Neural cell (in vitro differentiated cells): ENCODE results near the gene COL23A1. TPM values are rescaled to one million over a fixed set of nuclear protein-coding genes. Genes with fewer than 3 reads are reported as not detected.

Experiments
- H2AFZ ChIP-seq: fragments of 200-600, 300-800 bp; sonication (generic), shearing (Covaris generic); 2 replicates; pipeline ENCODE4 v1.6.0; 2014; ENCODE audit warnings: low read depth, mild to moderate bottlenecking, antibody characterized with exemption, low read length, moderate library complexity
- H3F3A ChIP-seq: fragments of 200-600 bp; shearing (Covaris generic); 2 replicates; pipeline ENCODE4 v1.6.1; 2016; ENCODE audit warnings: mild to moderate bottlenecking, moderate library complexity, mixed read lengths, antibody characterized with exemption, low read length; ENCODE audit not compliant: insufficient read depth, poor library complexity, severe bottlenecking
- H3K27ac ChIP-seq: fragments of 200-600, 300-800 bp; sonication (generic), shearing (Covaris generic); 2 replicates; pipeline ENCODE4 v1.5.1; 2014; ENCODE audit warnings: mild to moderate bottlenecking, low read length, moderate library complexity
- H3K27me3 ChIP-seq: fragments of 300-800, 200-600 bp; sonication (generic), shearing (Covaris generic); 2 replicates; pipeline ENCODE4 v1.6.0; 2014; ENCODE audit warnings: mild to moderate bottlenecking, low read depth, low read length, moderate library complexity; ENCODE audit not compliant: insufficient read depth
- H3K36me3 ChIP-seq: fragments of 300-800, 200-600 bp; sonication (generic), shearing (Covaris generic); 2 replicates; pipeline ENCODE4 v1.5.1; 2014; ENCODE audit warnings: mild to moderate bottlenecking, antibody characterized with exemption, low read length, moderate library complexity; ENCODE audit not compliant: insufficient read depth
- H3K4me2 ChIP-seq: fragments of 300-800, 200-600 bp; sonication (generic), shearing (Covaris generic); 2 replicates; pipeline ENCODE4 v1.6.0; 2014; ENCODE audit warnings: mild to moderate bottlenecking, low read length
- H3K4me3 ChIP-seq: fragments of 300-800, 200-600 bp; sonication (generic), shearing (Covaris generic); 2 replicates; pipeline ENCODE4 v1.5.1; 2014; ENCODE audit warnings: mild to moderate bottlenecking, low read length, moderate library complexity
- H3K79me2 ChIP-seq: fragments of 200-600 bp; shearing (Covaris generic); replicated peaks from 2 replicates; pipeline ENCODE4 v1.6.0; 2014; ENCODE audit warnings: mild to moderate bottlenecking, low read length, moderate library complexity; ENCODE audit not compliant: insufficient read depth
- H3K9ac ChIP-seq: fragments of 300-800, 200-600 bp; sonication (generic), shearing (Covaris generic); 2 replicates; pipeline ENCODE4 v1.6.1; 2016; ENCODE audit warnings: mild to moderate bottlenecking, low read length, mixed read lengths
- H3K9me2 ChIP-seq: fragments of 200-600 bp; shearing (Covaris generic); 2 replicates; pipeline ENCODE4 v1.6.1; 2016; ENCODE audit warnings: mild to moderate bottlenecking, low read length, mixed read lengths; ENCODE audit not compliant: insufficient read depth
- H3K9me3 ChIP-seq: fragments of 200-600, 300-800 bp; sonication (generic), shearing (Covaris generic); 2 replicates; pipeline ENCODE4 v1.6.1; 2016; ENCODE audit warnings: mild to moderate bottlenecking, mixed run types, low read length, moderate library complexity, mixed read lengths
- H4K20me1 ChIP-seq: fragments of 200-600 bp; shearing (Covaris generic); 2 replicates; pipeline ENCODE4 v1.6.1; 2016; ENCODE audit warnings: mild to moderate bottlenecking, mixed run types; ENCODE audit not compliant: insufficient read depth
- EP300 ChIP-seq: fragments of 450-650 bp; conservative IDR thresholded peaks from 2 replicates; pipeline ENCODE4 v1.6.1; 2014; ENCODE audit warnings: antibody characterized with exemption, mild to moderate bottlenecking, moderate library complexity; ENCODE audit not compliant: poor library complexity, severe bottlenecking
- EZH2 ChIP-seq: fragments of 200-600, 300-800 bp; shearing (Covaris generic), sonication (generic); IDR thresholded peaks from 2 replicates; pipeline ENCODE4 v1.6.1; 2014; ENCODE audit warnings: antibody characterized with exemption, low read length, borderline replicate concordance, mild to moderate bottlenecking; ENCODE audit not compliant: insufficient read depth, poor library complexity, severe bottlenecking
- MXI1 ChIP-seq: fragments of 450-650 bp; conservative IDR thresholded peaks from 2 replicates; pipeline ENCODE4 v1.6.1; 2014; ENCODE audit warnings: antibody characterized with exemption, mild to moderate bottlenecking; ENCODE audit not compliant: poor library complexity, severe bottlenecking
- POLR2AphosphoS5 ChIP-seq: IDR thresholded peaks from 2 replicates; pipeline ENCODE4 v1.6.1; 2012
- RAD21 ChIP-seq: fragments of 450-650 bp; conservative IDR thresholded peaks from 2 replicates; pipeline ENCODE4 v1.6.1; 2014; ENCODE audit warnings: antibody characterized with exemption, mild to moderate bottlenecking, moderate library complexity
- SMC3 ChIP-seq: fragments of 450-650 bp; conservative IDR thresholded peaks from 2 replicates; pipeline ENCODE4 v1.6.1; 2014; ENCODE audit warnings: antibody characterized with exemption, mild to moderate bottlenecking, moderate library complexity; ENCODE audit not compliant: poor library complexity
- TAF1 ChIP-seq: IDR thresholded peaks from 2 replicates; pipeline ENCODE4 v1.6.1; 2012; ENCODE audit warnings: low read depth
- polyA plus RNA-seq: library from polyadenylated mRNA; depleted of rRNA; stranded (reverse); fragments of >200 nt; gene quantifications from 2 replicates; pipeline ENCODE4 v1.2.3, GENCODE V29; 2014
- TF ChIP-seq, protein P1 (sequence below): IDR thresholded peaks from 2 replicates; pipeline ENCODE4 v1.6.1; 2012; ENCODE audit warnings: borderline replicate concordance
- TF ChIP-seq, protein P2 (sequence below): fragments of 450-650 bp; IDR thresholded peaks from 2 replicates; pipeline ENCODE4 v1.5.1; 2014; ENCODE audit warnings: antibody characterized with exemption, mild to moderate bottlenecking, moderate library complexity; ENCODE audit not compliant: poor library complexity, severe bottlenecking

The COL23A1 gene
- polyA plus RNA-seq, 1 donor from 2014 or later: not detected

DNA sequence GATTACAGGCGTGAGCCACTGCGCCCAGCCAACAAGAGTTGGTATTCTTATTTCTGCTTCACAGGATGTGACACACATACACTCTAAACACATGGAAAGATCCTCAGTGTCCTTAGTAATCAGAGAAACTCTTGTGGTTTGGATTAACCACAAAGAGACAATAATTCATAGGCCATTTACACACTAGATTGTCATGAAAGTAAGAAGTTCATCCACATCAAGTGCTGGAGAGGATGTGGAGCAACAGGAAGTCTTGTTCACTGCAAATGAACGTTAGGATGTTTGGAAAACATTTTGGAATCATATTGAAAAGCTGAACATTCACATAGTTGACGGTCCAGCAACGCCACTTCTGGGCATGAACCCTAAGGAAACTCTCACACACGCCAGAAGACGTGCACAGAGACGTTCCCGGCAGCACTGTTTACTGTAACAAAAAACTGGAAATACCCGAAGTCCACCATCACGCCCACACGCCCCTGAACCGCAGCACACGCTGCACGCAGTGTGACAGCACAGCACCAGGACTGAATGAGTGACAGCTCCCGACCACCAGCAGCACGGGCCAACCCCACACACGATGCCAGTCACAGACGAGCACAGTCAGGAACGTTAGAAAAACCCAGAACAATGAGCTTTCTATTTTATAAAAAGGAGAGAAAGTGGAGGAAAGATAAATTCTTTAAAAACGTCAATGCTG, 87.6 kb downstream of the COL23A1 start:
- Histone ChIP-seq H3K4me2 (no peak overlapping the region), H3K27me3 (no peaks in the 10 kb centered on the region), H3K4me3 (no peak overlapping the region), H3K36me3 (no peaks in the 10 kb centered on the region), H3K9me3 (peaks cover 3% of the 10 kb centered on the region), H3K9ac (no peak overlapping the region), H2AFZ (no peak overlapping the region), H3K79me2 (no peaks in the 10 kb centered on the region), H4K20me1 (no peaks in the 10 kb centered on the region), H3K9me2 (no peaks in the 10 kb centered on the region), H3F3A (no peaks in the 10 kb centered on the region), H3K27ac (no peak overlapping the region)
- TF ChIP-seq EP300: no peak
- TF ChIP-seq, protein P1, sequence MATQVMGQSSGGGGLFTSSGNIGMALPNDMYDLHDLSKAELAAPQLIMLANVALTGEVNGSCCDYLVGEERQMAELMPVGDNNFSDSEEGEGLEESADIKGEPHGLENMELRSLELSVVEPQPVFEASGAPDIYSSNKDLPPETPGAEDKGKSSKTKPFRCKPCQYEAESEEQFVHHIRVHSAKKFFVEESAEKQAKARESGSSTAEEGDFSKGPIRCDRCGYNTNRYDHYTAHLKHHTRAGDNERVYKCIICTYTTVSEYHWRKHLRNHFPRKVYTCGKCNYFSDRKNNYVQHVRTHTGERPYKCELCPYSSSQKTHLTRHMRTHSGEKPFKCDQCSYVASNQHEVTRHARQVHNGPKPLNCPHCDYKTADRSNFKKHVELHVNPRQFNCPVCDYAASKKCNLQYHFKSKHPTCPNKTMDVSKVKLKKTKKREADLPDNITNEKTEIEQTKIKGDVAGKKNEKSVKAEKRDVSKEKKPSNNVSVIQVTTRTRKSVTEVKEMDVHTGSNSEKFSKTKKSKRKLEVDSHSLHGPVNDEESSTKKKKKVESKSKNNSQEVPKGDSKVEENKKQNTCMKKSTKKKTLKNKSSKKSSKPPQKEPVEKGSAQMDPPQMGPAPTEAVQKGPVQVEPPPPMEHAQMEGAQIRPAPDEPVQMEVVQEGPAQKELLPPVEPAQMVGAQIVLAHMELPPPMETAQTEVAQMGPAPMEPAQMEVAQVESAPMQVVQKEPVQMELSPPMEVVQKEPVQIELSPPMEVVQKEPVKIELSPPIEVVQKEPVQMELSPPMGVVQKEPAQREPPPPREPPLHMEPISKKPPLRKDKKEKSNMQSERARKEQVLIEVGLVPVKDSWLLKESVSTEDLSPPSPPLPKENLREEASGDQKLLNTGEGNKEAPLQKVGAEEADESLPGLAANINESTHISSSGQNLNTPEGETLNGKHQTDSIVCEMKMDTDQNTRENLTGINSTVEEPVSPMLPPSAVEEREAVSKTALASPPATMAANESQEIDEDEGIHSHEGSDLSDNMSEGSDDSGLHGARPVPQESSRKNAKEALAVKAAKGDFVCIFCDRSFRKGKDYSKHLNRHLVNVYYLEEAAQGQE: no peak
- TF ChIP-seq MXI1: no peak
- TF ChIP-seq EZH2: no peak
- no peak for TF ChIP-seq POLR2AphosphoS5
- no peak for TF ChIP-seq RAD21
- TF ChIP-seq, protein P2, sequence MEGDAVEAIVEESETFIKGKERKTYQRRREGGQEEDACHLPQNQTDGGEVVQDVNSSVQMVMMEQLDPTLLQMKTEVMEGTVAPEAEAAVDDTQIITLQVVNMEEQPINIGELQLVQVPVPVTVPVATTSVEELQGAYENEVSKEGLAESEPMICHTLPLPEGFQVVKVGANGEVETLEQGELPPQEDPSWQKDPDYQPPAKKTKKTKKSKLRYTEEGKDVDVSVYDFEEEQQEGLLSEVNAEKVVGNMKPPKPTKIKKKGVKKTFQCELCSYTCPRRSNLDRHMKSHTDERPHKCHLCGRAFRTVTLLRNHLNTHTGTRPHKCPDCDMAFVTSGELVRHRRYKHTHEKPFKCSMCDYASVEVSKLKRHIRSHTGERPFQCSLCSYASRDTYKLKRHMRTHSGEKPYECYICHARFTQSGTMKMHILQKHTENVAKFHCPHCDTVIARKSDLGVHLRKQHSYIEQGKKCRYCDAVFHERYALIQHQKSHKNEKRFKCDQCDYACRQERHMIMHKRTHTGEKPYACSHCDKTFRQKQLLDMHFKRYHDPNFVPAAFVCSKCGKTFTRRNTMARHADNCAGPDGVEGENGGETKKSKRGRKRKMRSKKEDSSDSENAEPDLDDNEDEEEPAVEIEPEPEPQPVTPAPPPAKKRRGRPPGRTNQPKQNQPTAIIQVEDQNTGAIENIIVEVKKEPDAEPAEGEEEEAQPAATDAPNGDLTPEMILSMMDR: no peak
- no peak for TF ChIP-seq SMC3
- TF ChIP-seq TAF1: no peak

DNA sequence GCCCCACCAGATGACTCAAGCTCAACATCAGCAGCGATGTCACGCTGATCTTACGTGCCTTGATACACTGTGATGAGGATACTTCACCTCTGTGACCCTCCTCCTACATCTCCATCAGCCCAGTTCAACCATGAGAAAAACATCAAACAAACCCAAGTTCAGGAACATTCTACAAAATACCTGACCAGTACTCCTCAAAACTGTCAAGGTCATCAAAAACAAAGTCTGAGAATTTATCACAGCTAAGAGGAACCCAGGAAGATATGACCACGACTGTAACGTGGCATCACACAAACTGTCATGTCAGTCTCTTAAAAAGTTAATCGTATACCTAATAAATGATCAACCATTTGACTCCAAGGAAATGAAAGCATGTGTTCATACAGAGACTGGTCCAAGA, 90.8 kb downstream of the COL23A1 start:
- no peaks in the 10 kb centered on the region for H3K36me3 ChIP-seq
- no peak overlapping the region for H3K4me3 ChIP-seq
- no peak overlapping the region for H3K27ac ChIP-seq
- no peak overlapping the region for H2AFZ ChIP-seq
- no peaks in the 10 kb centered on the region for H3K9me3 ChIP-seq
- no peaks in the 10 kb centered on the region for H4K20me1 ChIP-seq
- no peaks in the 10 kb centered on the region for H3F3A ChIP-seq
- TF ChIP-seq TAF1: no peak
- TF ChIP-seq, protein P2: no peak
- no peak for TF ChIP-seq POLR2AphosphoS5
- TF ChIP-seq MXI1: no peak
- TF ChIP-seq, protein P1: no peak
- no peak for TF ChIP-seq EZH2
- TF ChIP-seq SMC3: no peak
- H3K79me2 ChIP-seq: no peaks in the 10 kb centered on the region
- H3K9ac ChIP-seq: no peak overlapping the region
- no peaks in the 10 kb centered on the region for H3K27me3 ChIP-seq
- no peaks in the 10 kb centered on the region for H3K9me2 ChIP-seq
- H3K4me2 ChIP-seq: no peak overlapping the region
